Measurements from ENCODE around the gene DOCK8. TPM values are rescaled to one million over a fixed set of nuclear protein-coding genes. Genes with fewer than 3 reads are reported as not detected.

DOCK8 gene
- total and polyA plus RNA-seq, 10 of the 15 experiments (the other 5 are each of a cell fraction or from before 2014, with no cell fraction given): 35.4 to 100 (median 44.7) TPM

GRCh38 chr9:426976-427375 lies 212.3 kb downstream of the DOCK8 start:
- H2AFZ ChIP-seq (ENCODE audit: control insufficient read depth, low read depth, low read length): no peak overlapping the region
- H4K20me1 ChIP-seq (ENCODE audit: control insufficient read depth, insufficient read depth): no peaks in the 10 kb centered on the region
- no peaks in the 10 kb centered on the region for H3K27me3 ChIP-seq (replicated peaks in 1 of 2; ENCODE audit: control insufficient read depth in 2 of 2, insufficient read depth in 2 of 2, low read length in 1 of 2)
- ChIA-PET POLR2A (no interaction called here), CTCF (no interaction called here), RAD21 (ENCODE audit: unreplicated experiment) (no interaction called here), SMC1A (ENCODE audit: uncharacterized antibody, unreplicated experiment) (interaction anchor here (1.6 kb wide), 1 partner anchor 42 kb away, joined by 3 read pairs; no protein-coding TSS in a partner anchor)
- H3K27ac ChIP-seq (ENCODE audit: control insufficient read depth, insufficient read depth): no peak overlapping the region
- WGBS (ENCODE audit: insufficient coverage, insufficient replicate concordance, low lambda C conversion rate, missing lambda C conversion rate): 100% methylated on average over 1 of the region's 1 CpG
- no peak for TF ChIP-seq NFYB (IDR thresholded peaks at IDR 0.05; ENCODE audit: insufficient read depth, low read depth, low read length)
- intact Hi-C loops (cut with micrococcal nuclease; ENCODE audit: unreplicated experiment) (no loop called here), in situ Hi-C loops (cut with MboI) (loop anchor here (5.0 kb wide), 1 partner anchor 50 kb away; no protein-coding TSS in a partner anchor)
- H3K9ac ChIP-seq (ENCODE audit: control insufficient read depth, insufficient read depth, low read length): no peak overlapping the region
- H3K36me3 ChIP-seq (ENCODE audit: control insufficient read depth in 2 of 2, insufficient read depth in 2 of 2, low read length in 1 of 2): peaks cover 6 to 38% of the 10 kb centered on the region in 2 experiments
- FAIRE-seq (no peak), ATAC-seq (no peak), DNase-seq (ENCODE audit: low read depth, low spot score) (no peak)
- no peak overlapping the region for H3K4me2 ChIP-seq (ENCODE audit: control insufficient read depth, insufficient read depth)
- H3K9me3 ChIP-seq (replicated peaks; ENCODE audit: control insufficient read depth, insufficient read depth, low read length): no peaks in the 10 kb centered on the region
- BruUV-seq (replicated peaks): no TSS peak
- H3K4me1 ChIP-seq (ENCODE audit: control insufficient read depth, insufficient read depth, low read length): no peaks in the 10 kb centered on the region
- H3K79me2 ChIP-seq (ENCODE audit: control insufficient read depth, insufficient read depth, low read length): no peaks in the 10 kb centered on the region
- no peak overlapping the region for H3K4me3 ChIP-seq

GRCh38 chr9:431701-432100 lies 217.0 kb downstream of the DOCK8 start:
- no peak overlapping the region for H2AFZ ChIP-seq (ENCODE audit: control insufficient read depth, low read depth, low read length)
- no peak overlapping the region for H3K27ac ChIP-seq (ENCODE audit: control insufficient read depth, insufficient read depth)
- no peaks in the 10 kb centered on the region for H3K4me1 ChIP-seq (ENCODE audit: control insufficient read depth, insufficient read depth, low read length)
- ChIA-PET RAD21 (ENCODE audit: unreplicated experiment) (no interaction called here), POLR2A (no interaction called here), CTCF (no interaction called here), SMC1A (ENCODE audit: uncharacterized antibody, unreplicated experiment) (interaction anchor here (0.6 kb wide), 1 partner anchor 156 kb away, joined by 4 read pairs; no protein-coding TSS in a partner anchor)
- peaks cover 9 to 53% of the 10 kb centered on the region in 2 experiments for H3K36me3 ChIP-seq (ENCODE audit: control insufficient read depth in 2 of 2, insufficient read depth in 2 of 2, low read length in 1 of 2)
- H4K20me1 ChIP-seq (ENCODE audit: control insufficient read depth, insufficient read depth): no peaks in the 10 kb centered on the region
- in situ Hi-C loops (cut with MboI) (no loop called here), intact Hi-C loops (cut with micrococcal nuclease; ENCODE audit: unreplicated experiment) (no loop called here)
- TF ChIP-seq E2F4 (IDR thresholded peaks at IDR 0.05; ENCODE audit: low read depth, low read length): no peak
- no peak for TF ChIP-seq SMC3 (IDR thresholded peaks at IDR 0.05; ENCODE audit: borderline replicate concordance, low read length)
- no peak for TF ChIP-seq BCL3 (IDR thresholded peaks at IDR 0.05; ENCODE audit: borderline replicate concordance, insufficient read depth, low read depth, low read length, poor library complexity, severe bottlenecking)
- no peak for TF ChIP-seq NFXL1 (IDR thresholded peaks at IDR 0.05; ENCODE audit: borderline replicate concordance)
- H3K79me2 ChIP-seq (ENCODE audit: control insufficient read depth, insufficient read depth, low read length): no peaks in the 10 kb centered on the region
- H3K9me3 ChIP-seq (replicated peaks; ENCODE audit: control insufficient read depth, insufficient read depth, low read length): no peaks in the 10 kb centered on the region
- ATAC-seq (no peak), DNase-seq (ENCODE audit: low read depth, low spot score) (no peak), FAIRE-seq (no peak)
- no peaks in the 10 kb centered on the region for H3K27me3 ChIP-seq (replicated peaks in 1 of 2; ENCODE audit: control insufficient read depth in 2 of 2, insufficient read depth in 2 of 2, low read length in 1 of 2)
- no peak overlapping the region for H3K4me2 ChIP-seq (ENCODE audit: control insufficient read depth, insufficient read depth)
- no peak overlapping the region for H3K4me3 ChIP-seq
- no TSS peak for BruUV-seq (replicated peaks)
- WGBS (ENCODE audit: insufficient coverage, insufficient replicate concordance, low lambda C conversion rate, missing lambda C conversion rate): 88% methylated on average over 1 of the region's 1 CpG
- H3K9ac ChIP-seq (ENCODE audit: control insufficient read depth, insufficient read depth, low read length): no peak overlapping the region

Measured in GM12878 (cell line).